Measurements from ENCODE around the gene CHCHD6.

Gene CHCHD6

GRCh38 chr3:126826693-126827092 is 122.7 kb downstream of the CHCHD6 start:
- DNase-seq (ENCODE audit: low read depth), result no peak

GRCh38 chr3:126827121-126827520 is 123.1 kb downstream of the CHCHD6 start:
- no peak for DNase-seq (ENCODE audit: low read depth)

- DNase-seq (ENCODE audit: low read depth), result no peak
Measured at GRCh38 chr3:126828306-126828705, 124.3 kb downstream of the CHCHD6 start.

GRCh38 chr3:126832933-126833332 is 128.9 kb downstream of the CHCHD6 start:
- no peak for DNase-seq (ENCODE audit: low read depth)

- no peak for DNase-seq (ENCODE audit: low read depth)
Measured at GRCh38 chr3:126834596-126835471, 130.8 kb downstream of the CHCHD6 start.

DNA sequence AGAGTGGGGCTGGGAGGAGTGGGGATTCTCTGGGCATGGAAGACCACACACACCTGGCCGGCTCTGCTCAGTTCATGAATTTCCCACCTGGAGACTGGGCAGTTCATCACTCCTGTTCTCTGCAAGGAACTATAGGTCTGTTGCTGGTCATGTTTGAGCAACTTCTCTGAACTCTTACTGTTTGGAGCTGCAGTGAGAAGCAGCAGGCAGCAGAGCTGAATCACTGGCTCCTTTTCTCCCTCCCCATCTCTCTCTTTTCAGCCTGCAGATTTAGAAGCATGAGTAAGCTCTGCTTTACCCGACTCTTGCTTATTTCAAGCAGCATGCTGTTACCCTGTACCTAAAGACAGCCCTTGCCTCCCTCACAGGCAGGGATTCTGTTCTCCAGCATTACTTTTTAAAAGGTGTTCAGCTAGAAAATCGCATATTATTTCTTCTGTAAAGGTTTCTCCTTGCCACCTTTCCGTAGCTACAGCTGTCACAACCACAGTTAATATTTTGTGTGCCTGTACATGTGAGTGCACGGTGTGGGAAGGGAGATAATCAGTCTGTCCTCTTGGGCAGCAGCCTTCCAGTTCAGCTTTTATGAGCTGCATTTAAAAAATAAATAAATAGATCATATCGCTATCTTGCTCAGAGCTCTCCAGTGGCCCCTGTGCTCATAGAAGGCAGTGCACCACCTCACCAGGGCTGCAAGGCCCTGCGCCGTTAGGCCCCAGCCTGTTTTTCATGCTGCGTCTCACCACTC is 131.6 kb downstream of the CHCHD6 start:
- no peak for DNase-seq (ENCODE audit: low read depth)

GRCh38 chr3:126836220-126836860 is 132.3 kb downstream of the CHCHD6 start:
- DNase-seq (ENCODE audit: low read depth), result no peak

GRCh38 chr3:126837773-126838172 is 133.7 kb downstream of the CHCHD6 start:
- DNase-seq (ENCODE audit: low read depth), result no peak

DNA sequence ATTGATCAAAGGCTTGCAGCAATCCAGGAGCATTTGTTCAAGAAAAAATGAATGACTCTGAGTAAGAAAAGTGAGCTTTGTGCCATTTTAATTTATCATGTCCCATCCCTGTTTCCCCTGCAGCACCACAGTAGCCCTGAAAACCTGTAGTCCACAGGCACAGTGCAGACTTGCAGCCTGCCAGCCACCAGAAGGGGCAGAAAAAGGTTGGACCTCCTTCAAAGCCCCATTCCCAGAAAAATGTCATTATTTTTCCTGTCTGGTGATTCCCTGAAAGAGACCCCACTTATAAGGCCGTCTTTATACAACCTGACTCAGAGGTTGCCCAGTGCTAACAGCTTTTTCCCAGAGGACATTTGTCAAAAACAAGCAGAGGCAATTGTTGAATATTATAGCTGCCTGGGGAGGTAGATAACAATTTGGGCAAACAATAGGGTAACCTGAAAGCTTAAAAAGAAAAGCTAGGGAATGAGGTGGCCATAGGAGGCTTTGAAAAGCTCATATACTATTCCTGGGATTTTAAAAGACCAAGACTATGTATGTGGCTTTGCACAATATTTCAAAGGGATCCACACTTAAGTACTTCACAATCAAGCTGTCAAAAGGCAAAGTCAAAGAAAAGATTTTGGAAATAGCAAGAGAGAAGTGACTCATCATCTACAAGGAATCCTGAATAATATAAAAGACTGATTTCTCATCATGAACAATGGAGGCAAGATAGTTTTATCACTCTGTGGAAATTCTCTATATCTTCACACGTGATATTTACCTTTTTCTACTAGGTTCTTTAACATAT is 142.1 kb downstream of the CHCHD6 start:
- DNase-seq (ENCODE audit: low read depth), result no peak

DNA sequence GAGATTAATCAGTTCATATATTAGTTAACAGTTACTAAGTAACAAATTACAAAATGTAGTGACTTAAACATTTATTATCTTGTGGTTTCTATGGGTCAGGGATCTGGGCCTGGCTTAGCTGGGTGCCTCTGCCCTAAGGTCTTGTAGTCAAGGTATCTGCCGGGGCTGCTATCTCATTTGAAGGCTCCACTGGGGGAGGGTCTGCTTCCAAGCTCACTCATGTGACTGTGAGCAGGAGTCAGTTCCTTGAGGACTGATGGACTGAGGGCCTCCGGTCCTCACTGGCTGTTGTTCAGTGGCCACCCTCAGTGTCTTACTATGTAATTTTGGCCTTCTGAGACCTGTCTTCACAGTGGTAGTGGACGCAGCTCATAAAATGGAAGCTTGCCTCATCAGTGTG is 143.0 kb downstream of the CHCHD6 start:
- DNase-seq (ENCODE audit: low read depth), result no peak

DNA sequence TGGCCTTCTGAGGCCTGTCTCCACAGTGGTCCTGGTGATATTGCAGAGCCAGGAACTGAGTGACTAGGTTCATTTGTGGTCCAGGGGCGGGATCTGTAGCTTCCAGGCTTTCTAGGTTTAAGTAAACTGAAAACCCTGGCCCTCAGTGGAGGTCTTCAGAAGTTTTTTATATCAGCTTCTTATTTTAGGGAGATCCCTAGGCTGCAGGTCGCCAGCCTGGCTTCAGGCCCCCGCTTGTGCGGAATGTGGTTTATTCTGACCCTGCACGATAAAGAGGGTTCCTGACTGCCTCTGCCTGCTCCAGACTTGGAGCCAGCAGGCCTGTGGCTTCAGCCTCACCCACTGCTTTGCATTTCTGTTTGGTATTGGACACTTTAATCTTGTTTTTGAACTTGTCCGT is 145.0 kb downstream of the CHCHD6 start:
- DNase-seq (ENCODE audit: low read depth), result no peak

GRCh38 chr3:126849768-126850167 is 145.7 kb downstream of the CHCHD6 start:
- no peak for DNase-seq (ENCODE audit: low read depth)

DNA sequence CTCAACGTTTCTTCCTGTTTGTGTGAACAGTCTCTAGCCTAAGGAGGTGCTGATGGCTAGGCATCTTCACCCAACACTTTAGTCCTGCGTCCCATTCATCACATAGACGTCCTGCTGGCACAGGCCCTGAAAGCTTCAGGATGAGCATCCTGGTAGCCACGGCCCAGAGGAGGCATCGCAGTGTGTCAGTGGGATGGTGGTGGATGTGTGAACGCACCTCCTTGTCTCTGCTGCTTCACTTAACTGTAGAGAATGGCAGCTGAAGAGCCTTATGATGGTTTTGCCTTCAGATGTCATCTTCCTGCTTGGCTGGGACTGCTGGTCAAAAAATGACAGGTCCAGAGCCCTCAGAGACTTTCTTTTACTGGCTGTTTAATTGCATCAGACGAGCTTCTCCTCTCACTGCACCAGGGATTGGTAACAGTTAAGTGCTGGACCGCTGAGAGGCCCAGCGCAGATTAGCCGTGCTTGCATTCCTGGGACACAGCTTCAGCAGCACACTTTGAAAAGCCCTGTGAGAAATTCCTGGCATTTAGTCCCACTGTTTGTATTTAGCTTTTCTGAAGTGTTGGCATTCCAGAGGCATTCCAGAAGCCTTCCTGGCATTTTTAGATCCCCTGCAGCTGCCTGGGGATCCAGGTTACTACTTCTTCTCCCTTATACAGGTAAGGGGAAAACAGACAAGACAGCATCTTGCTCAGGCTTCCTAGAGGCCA is 146.5 kb downstream of the CHCHD6 start:
- no peak for DNase-seq (ENCODE audit: low read depth)

DNA sequence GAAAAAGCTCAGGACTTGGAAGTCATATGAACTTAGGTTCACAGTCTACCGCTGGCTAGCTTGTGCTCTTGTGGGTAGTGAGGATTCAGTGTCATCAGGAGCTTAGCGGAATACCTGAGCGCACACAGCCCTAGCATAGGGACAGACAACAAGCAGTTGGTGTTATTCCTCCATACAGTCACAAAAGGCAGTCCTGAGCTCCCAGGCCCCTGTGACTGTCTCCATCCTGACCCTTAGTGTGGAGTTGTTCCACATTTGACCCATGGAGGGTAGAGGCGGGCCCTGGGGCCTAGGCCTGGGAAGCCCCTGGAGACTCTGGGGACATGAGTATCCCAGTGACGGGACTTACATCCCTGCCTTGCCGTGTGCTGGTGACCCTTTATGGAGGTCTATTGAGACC is 147.3 kb downstream of the CHCHD6 start:
- no peak for DNase-seq (ENCODE audit: low read depth)

DNA sequence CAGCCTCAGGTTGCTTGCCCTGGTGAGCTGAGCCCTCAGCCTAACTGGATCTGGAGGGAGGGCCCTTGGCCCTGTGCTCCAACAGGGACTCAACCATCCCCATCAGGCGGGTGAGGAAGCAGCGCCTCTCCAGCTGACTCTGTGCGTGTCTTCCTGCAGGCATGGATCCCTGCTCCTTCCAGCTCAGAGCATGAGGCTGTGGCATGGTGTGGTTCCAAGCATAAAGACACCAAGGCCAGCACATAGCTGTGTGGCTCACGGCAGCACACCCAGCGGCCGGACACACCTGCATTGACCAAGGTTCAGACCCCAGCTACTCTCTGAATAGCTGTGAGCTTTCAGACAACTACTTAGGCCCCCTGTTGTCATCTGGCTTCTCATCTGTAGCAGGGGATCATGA is 147.9 kb downstream of the CHCHD6 start:
- no peak for DNase-seq (ENCODE audit: low read depth)

- no peak for DNase-seq (ENCODE audit: low read depth)
Measured at GRCh38 chr3:126852511-126852910, 148.5 kb downstream of the CHCHD6 start.

- DNase-seq (ENCODE audit: low read depth), result no peak
Measured at GRCh38 chr3:126854666-126855065, 150.6 kb downstream of the CHCHD6 start.

- DNase-seq (ENCODE audit: low read depth), result no peak
Measured at GRCh38 chr3:126855374-126855773, 151.3 kb downstream of the CHCHD6 start.

DNA sequence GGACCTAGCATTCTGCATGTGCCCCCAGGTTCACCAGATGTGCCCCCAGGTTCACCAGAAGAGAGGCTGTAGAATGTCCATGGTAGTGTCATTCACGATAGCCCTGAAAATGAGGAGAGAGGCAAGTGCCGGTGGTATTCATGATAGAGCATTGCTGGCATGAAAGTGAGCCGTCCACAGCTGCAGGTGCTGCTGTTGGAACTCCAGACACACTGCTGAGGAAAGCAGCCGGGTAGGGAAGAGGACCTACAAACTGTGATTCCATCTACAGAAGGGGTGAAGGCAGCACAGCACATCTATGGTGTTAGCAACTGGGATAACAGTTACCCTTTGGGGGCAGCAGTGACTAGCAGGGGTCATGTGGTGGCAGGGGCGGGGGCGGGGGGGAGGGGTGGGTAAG is 153.9 kb downstream of the CHCHD6 start:
- no peak for DNase-seq (ENCODE audit: low read depth)

DNA sequence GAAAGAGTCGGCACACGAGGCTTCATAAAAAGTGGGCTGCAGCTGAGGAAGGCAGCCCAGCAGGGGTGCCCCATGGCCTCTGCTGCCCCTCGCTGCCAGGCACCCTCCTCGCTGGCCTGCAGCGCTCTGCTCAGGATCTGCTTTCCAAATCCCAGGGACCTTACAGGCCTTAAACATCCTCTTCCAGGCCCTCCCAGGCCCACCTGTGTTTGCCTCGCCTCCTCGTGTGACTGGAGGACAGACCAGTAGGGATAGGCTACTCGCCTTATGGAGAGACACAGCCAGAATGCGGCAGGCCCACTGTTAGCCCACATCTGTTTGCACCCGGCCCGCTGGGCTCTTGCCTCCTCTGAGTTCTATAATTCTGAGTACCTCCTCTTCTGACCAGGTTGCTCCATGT is 154.4 kb downstream of the CHCHD6 start:
- DNase-seq (ENCODE audit: low read depth), result no peak

GRCh38 chr3:126858887-126859286 is 154.8 kb downstream of the CHCHD6 start:
- no peak for DNase-seq (ENCODE audit: low read depth)

Data from activated T-helper 1 cell treated with Interleukin-2 at 50 U/mL for 16 hours (primary cell).